ENCODE results near the gene DNAJC30. TPM values are rescaled to one million over a fixed set of nuclear protein-coding genes. Genes with fewer than 3 reads are reported as not detected.

The DNAJC30 gene
- polyA plus RNA-seq, 1 of the 3 experiments (the other 2 are of a cell fraction), result 11.0 TPM

- no peak overlapping the region for H3K27ac ChIP-seq (ENCODE audit: low read depth in 2 of 2, low read length in 1 of 2)
- 92% methylated on average over 4 of the region's 4 CpGs for WGBS (ENCODE audit: low lambda C conversion rate)
- no peaks in the 10 kb centered on the region for H3K9me3 ChIP-seq
- H3K79me2 ChIP-seq (ENCODE audit: insufficient read depth), result no peaks in the 10 kb centered on the region
- ChIA-PET CTCF (interaction anchor here (0.9 to 8.8 kb wide), 7 partner anchors 22 to 510 kb away, joined by 3 to 70 read pairs (median 3); partner anchors contain the start of gene VPS37D), POLR2A (interaction anchor here (0.8 kb wide), 1 partner anchor 15 kb away, joined by 3 read pairs; no protein-coding TSS in a partner anchor)
- H3K27me3 ChIP-seq (ENCODE audit: insufficient read depth), result no peaks in the 10 kb centered on the region
- H2AFZ ChIP-seq (ENCODE audit: low read depth), result no peak overlapping the region
- DNase-seq, result no peak
- peaks cover 23% of the 10 kb centered on the region for H3F3A ChIP-seq (replicated peaks; ENCODE audit: insufficient read depth)
- H3K9ac ChIP-seq, result no peak overlapping the region
- no peaks in the 10 kb centered on the region for H3K4me1 ChIP-seq (ENCODE audit: control insufficient read depth in 1 of 2, insufficient read depth in 2 of 2, low read depth in 1 of 2, low read length in 1 of 2)
- peaks cover 29 to 81% of the 10 kb centered on the region in 2 experiments for H3K36me3 ChIP-seq (replicated peaks in 1 of 2; ENCODE audit: control insufficient read depth in 1 of 2, insufficient read depth in 2 of 2, low read length in 1 of 2)
- TF ChIP-seq PBX3 (IDR thresholded peaks at IDR 0.05) (no peak), RFX5 (IDR thresholded peaks at IDR 0.05; ENCODE audit: low read length) (no peak), EZH2phosphoT487 (IDR thresholded peaks at IDR 0.05; ENCODE audit: borderline replicate concordance, low read depth) (no peak), POLR2AphosphoS5 (IDR thresholded peaks at IDR 0.05; ENCODE audit: low read depth, low read length) (no peak), TEAD4 (IDR thresholded peaks at IDR 0.05; ENCODE audit: borderline replicate concordance, insufficient read depth) (no peak), IRF3 (IDR thresholded peaks at IDR 0.05; ENCODE audit: low read depth, low read length) (no peak), GATA2 (CRISPR knock-in tag; IDR thresholded peaks at IDR 0.05) (no peak), USF1 (IDR thresholded peaks at IDR 0.05; ENCODE audit: borderline replicate concordance, low read depth) (no peak), MAX (IDR thresholded peaks at IDR 0.05; ENCODE audit: low read depth) (no peak), RAD21 (IDR thresholded peaks at IDR 0.05; ENCODE audit: low read length) (no peak)
- H4K20me1 ChIP-seq (ENCODE audit: insufficient read depth), result peaks cover 8% of the 10 kb centered on the region; the same call in 1 of the 2 replicates
- H3K4me2 ChIP-seq, result no peak overlapping the region
- no peak overlapping the region for H3K4me3 ChIP-seq (ENCODE audit: low read depth in 2 of 2, low read length in 1 of 2)
- no peaks in the 10 kb centered on the region for H3K9me2 ChIP-seq
Observed at GRCh38 chr7:73696372-73696771, 13.1 kb upstream of the DNAJC30 start.

- H4K20me1 ChIP-seq (ENCODE audit: insufficient read depth), result no peaks in the 10 kb centered on the region
- no peak overlapping the region for H3K4me2 ChIP-seq
- H3K27me3 ChIP-seq (ENCODE audit: insufficient read depth), result no peaks in the 10 kb centered on the region
- H3K9ac ChIP-seq, result no peak overlapping the region
- H3K9me2 ChIP-seq, result no peaks in the 10 kb centered on the region
- peaks cover 39% of the 10 kb centered on the region for H3K79me2 ChIP-seq (ENCODE audit: insufficient read depth)
- no peaks in the 10 kb centered on the region for H3K4me1 ChIP-seq (ENCODE audit: control insufficient read depth in 1 of 2, insufficient read depth in 2 of 2, low read depth in 1 of 2, low read length in 1 of 2)
- H3K4me3 ChIP-seq (ENCODE audit: low read depth in 2 of 2, low read length in 1 of 2), result no peak overlapping the region
- DNase-seq, result no peak
- no peak for TF ChIP-seq TAF1 (IDR thresholded peaks at IDR 0.05; ENCODE audit: borderline replicate concordance, low read depth, low read length)
- no peak for TF ChIP-seq USF2 (IDR thresholded peaks at IDR 0.05; ENCODE audit: borderline replicate concordance, low read depth, low read length)
- no peak for TF ChIP-seq RAD21 (IDR thresholded peaks at IDR 0.05; ENCODE audit: low read length)
- TF ChIP-seq TEAD4 (IDR thresholded peaks at IDR 0.05; ENCODE audit: borderline replicate concordance, insufficient read depth), result no peak
- TF ChIP-seq GATA2 (CRISPR knock-in tag; IDR thresholded peaks at IDR 0.05), result no peak
- ChIA-PET CTCF (interaction anchor here (1.5 to 3.4 kb wide), 3 partner anchors 11 to 83 kb away, joined by 6 to 24 read pairs (median 13); no protein-coding TSS in a partner anchor), POLR2A (interaction anchor here (0.9 kb wide), 1 partner anchor 9 kb away, joined by 3 read pairs; no protein-coding TSS in a partner anchor)
- no peak overlapping the region for H2AFZ ChIP-seq (ENCODE audit: low read depth)
- WGBS (ENCODE audit: low lambda C conversion rate), result 96% methylated on average over 7 of the region's 7 CpGs
- no peaks in the 10 kb centered on the region for H3K9me3 ChIP-seq
- H3K27ac ChIP-seq (ENCODE audit: low read depth in 2 of 2, low read length in 1 of 2), result no peak overlapping the region
- H3F3A ChIP-seq (replicated peaks; ENCODE audit: insufficient read depth), result no peaks in the 10 kb centered on the region
- peaks cover 44 to 61% of the 10 kb centered on the region in 2 experiments for H3K36me3 ChIP-seq (replicated peaks in 1 of 2; ENCODE audit: control insufficient read depth in 1 of 2, insufficient read depth in 2 of 2, low read length in 1 of 2)
Observed at GRCh38 chr7:73690646-73691045, 7.4 kb upstream of the DNAJC30 start.

Data from SK-N-SH (cell line).